HG02588 (cell line): Measurements from ENCODE around the gene ACTL9.

Source experiments
- ATAC-seq: cut with Tn5 transposase; IDR thresholded peaks from one replicate; pipeline ENCODE4 v1.9.1; 2021; ENCODE audit warnings: mild to moderate bottlenecking, moderate library complexity; ENCODE audit not compliant: unreplicated experiment

ACTL9 gene

DNA sequence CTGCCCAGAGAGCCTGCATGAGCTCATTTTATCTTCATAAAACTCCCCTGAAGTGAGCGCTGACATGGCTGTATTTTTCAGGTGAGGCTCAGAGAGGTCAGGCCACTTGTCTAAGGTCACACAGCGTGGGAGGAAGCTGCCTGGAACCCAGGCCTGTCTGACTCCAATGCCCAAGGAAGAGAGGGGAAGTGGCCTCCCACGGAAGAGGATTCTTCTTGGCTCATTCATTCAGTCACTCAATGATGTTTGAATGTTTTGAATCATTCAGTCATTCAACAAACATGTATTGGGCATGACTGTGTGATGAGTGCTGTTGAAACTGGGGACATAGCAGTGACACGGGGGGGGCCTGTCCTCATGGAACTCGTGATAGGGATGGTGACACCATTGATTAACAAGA is 12.0 kb downstream of the ACTL9 start:
- ATAC-seq, result no peak

DNA sequence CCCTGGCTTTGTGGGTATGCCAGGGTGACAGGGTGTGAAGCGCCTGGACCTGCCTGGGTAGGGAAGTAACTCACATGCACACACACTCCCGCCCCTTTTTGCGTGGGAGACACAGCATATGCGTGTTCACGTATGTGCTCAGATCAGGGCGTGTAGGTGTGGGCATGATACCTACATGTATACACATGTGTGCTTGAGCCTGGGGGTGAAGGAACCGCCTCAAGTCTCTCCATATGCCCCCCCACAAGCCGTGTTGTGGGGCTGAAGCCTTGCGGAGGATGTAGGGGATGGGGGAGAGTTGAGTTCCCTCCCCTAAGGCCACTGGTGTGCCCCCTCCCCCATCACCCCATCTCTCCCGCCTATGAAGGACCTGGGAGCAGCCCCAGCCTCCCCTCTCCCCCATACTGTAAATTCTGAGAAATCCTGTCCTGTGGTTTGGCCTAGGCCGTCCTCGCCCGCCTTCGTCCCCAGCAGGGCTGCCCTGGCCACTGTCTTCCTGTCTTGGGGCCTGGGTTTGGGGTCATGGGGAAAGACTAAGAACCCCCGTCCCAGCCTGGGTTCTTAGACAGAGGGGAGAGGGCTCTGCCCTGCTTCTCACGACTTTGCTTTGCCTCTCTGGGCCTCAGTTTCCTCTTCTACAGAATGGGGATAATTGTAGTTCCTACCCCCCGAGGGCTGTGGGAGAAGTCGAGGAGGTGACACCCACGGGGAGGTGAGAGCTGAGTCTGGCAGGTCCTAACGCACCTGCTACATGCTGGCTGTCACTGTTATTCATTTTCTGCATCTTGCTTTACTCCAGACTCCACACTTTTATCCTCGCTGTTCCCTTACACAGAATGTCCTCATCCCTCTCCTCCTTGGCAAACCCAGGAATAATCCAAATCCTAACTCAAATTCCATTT is 14.3 kb downstream of the ACTL9 start:
- ATAC-seq, result no peak

DNA sequence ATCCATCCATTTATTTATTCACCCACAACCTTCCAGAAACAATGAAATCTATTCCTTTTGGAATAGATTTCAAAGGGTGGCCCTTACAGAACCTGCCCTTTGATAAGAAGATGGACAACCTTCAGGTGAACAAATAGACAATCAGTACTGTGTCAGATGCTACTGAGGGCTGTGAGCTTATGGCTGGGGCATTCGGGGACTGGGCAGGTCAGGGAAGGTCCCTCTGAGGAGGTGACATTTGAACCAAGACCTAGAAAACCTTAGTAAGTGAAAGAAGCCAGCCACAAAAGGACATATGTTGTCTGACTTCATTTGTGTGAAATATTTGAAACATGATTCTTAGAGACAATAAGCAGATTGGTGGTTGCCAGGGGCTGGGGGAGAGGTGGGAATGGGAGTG is 15.7 kb downstream of the ACTL9 start:
- no peak for ATAC-seq

DNA sequence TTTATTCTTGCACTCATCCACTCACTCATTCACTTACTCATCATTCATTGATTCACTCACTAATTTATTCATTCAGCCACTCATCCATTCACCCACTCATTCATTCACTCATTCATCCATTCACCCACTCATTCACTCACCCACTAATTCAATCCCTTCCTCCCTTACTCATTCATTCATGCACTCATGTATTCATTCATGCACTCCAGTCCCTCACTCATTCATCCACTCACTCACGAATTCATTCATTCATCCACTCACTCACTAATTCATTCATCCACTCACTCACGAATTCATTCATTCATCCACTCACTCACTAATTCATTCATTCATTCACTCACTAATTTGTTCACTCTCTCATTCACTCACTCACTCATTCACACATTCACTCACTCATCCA is 16.1 kb downstream of the ACTL9 start:
- ATAC-seq, result no peak

DNA sequence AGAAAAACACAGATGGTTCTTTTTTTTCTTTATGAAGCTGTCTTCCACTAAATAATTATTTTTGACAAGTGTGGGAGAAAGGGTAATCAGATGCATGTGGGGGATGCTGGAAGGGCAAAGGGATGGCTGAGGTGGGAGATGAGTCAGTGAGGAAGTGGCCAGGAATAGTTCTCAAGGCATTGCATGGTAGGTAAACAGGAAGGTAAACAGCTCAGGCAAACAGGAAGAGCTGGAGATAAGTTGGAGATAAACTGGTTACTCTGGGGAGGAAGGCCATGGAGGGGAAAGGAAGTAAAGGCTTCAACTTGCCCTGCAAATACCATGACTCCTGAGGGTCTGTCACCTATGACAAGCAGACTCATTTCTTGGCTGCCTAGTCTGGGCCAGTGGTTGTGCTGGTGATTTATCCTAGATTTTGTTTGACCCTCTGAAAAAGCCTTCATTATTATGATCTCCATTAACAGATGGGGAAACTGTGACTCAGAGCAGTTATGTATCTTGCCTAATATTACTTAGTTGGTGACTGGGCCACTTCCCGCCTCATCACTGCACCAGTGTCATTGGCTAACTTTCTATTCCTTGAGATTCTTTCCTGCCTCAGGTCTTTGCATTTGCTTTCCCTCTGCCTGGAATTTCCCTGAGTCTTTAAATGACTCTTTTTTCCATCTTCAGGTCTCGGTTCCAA is 17.1 kb downstream of the ACTL9 start:
- no peak for ATAC-seq

DNA sequence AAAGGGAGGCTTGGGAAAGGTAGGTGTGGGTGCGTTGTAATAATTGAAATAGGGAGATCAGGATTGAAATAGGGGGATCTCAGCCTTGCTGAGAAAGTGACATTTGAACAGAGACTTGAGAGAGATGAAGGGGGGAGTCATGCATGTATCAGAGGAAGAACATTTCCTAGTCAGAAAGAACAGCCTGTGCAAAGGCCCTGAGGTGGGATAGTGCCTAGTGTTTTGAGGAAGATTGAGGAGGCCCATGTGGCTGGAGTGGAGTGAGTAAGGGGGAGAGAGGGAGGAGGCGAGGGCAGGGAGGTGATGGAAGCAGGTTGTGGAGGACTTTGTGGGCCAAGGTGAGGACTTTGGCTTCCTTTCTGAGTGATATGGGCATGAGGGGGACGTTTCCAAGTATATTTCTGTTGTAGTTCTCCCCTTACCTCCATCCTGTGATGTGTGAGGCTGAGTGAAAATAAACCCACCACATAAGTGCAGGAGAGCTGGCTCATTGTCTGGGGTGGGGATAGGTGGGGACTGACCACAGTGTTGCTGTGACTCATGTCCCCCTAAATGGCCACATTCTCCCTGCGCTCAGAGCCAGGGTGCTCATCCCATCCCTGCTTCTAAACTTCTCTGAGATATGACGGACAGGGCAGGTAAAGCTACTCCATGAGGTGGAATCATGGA is 17.8 kb downstream of the ACTL9 start:
- ATAC-seq, result no peak

DNA sequence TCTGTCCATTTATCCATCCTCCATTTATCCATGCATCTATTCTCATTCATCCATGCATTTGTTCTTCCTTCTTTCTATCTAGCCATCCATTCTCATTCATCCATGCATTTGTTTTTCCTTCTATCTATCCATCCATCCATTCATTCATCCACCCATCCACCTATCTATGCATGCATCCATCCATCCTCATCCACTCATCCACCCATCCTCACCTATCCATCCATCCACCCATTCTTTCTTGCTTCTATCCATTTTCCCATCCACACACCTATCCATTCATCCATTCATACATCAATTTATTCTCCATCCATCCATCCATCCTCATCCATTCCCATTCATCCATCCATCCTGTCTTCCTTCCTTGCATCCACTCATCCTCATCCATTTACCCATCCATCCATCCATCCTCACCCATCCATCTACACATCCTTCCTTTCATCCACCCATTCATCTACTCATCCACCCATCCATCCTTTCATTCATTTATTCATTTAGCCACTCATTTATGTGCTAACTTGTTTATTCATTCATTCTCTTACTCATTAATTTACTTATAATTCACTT is 20.3 kb downstream of the ACTL9 start:
- no peak for ATAC-seq

DNA sequence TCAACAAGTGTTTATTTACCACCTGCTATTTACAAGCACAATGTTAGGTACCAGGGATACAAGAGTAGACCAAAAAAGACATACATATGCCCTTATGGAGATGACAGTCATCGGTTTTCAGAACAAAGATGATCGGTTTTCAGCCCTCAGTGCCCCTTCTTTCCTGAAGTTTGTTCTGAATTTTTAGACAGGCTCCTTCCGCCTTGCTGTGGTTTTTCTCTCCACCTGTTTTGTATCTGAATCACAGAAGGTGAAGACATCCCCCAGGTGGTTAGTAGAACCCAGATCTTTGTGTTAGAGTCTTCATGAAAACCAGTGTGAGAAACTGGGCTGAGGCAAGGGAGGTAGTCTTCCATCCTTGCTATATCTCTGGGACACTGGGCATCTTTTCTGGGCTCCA is 23.5 kb downstream of the ACTL9 start:
- ATAC-seq, result no peak

DNA sequence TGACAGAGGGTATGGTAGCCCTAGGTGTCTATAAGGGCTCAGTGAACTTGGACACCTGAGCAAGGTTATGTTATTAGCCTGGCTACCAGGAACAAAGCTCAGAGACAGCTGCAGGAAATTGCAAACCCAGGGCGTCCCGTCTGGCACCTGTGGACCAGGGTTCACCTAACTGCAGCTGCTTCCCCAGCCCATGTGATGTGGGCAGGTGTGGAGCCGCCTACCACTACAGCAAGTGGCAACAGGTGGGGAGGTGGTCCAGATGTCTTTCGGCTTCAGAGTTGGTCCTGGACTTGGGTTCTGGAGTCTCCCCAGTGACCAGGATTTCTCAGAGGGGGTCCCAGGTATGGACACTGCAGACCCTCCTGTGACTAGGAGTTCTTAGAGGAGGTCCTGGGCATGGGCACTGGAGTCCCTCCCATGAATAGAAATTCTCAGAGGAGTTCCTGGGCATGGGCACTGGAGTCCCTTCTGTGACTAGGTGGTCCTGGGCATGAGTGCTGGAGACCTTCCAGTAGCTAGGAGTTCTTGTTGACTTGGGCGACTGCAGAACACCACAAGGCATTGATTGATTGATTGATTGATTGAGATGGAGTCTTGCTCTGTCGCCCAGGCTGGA is 25.2 kb downstream of the ACTL9 start:
- no peak for ATAC-seq

DNA sequence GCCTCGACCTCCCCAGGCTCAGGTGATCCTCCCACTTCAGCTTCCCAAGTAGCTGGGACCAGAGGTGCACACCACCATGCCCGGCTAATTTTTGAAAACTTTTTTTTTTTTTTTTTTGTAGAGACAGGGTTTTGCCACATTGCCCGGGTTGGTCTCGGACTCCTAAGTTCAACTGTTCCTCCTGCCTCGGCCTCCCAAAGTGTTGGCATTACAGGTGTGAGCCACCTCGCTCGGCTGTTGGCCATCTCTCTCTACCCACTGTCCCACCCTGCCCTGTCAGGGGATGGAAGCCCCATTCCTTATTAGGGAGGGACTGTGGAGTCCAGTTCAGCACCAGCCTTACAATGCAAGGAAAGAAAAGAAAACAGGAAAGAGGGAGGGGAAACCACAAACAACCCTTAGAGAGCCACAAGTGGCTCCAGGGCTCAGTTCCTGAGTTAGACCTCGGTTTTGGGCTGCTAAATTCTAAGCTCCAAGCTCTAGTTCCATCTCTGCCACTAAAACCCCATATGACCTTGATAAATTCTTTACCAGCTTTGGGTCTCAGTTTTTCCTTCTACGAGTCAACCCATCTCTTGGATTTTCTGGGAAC is 31.7 kb downstream of the ACTL9 start:
- ATAC-seq, result no peak

DNA sequence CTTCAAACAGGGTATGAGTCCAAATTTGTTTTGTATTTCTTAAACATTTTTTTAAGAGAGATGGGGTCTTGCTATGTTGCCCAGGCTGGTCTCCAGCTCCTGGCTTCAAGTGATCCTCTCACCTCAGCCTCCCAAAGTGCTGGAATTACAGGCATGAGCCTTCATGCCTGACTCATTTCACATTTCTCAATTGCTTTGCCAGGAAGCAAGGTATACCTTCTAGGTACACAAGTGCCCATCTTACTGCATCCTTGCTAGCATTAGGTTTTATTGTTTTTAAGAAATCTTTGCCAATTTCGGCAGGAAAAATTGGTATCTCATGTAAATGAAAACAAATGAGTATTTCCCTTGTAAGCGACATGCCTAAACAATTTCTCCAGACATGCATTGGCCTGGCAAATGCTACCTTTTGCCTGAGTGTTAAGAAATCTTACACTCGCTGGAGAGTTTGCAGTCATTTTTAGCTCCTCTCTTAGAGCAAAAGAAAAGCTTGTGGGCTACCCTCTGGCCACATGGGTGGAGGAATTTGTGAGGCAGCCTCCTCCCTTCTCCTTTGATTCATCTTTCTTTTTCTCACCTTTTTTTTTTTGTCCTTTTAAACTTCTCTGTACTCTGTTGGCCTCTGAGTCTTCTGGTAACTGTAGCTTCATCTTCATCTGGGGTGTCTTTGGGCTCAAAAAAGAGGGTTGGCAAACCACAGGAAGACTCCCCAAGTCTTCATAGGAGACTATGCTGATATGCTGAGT is 33.0 kb downstream of the ACTL9 start:
- ATAC-seq, result no peak

DNA sequence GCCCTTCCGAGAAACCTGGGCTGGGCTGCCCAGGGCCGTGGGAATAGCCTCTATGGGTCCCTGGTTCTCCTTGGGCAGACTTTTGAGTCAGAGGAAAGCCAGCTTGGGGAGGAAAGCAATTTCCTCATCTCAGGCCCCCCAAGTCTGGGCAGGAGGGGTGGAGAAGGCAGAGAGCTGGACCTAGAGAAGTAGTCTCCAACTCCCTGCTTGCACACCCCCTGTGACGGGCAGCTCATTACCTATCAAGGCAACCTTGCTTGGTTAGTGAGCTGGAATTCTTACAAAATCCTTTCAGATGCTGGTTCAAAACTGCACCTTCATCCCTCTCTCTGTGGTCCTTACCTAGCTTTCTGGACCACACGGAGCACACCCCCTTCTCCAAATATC is 33.9 kb downstream of the ACTL9 start:
- ATAC-seq, result no peak

DNA sequence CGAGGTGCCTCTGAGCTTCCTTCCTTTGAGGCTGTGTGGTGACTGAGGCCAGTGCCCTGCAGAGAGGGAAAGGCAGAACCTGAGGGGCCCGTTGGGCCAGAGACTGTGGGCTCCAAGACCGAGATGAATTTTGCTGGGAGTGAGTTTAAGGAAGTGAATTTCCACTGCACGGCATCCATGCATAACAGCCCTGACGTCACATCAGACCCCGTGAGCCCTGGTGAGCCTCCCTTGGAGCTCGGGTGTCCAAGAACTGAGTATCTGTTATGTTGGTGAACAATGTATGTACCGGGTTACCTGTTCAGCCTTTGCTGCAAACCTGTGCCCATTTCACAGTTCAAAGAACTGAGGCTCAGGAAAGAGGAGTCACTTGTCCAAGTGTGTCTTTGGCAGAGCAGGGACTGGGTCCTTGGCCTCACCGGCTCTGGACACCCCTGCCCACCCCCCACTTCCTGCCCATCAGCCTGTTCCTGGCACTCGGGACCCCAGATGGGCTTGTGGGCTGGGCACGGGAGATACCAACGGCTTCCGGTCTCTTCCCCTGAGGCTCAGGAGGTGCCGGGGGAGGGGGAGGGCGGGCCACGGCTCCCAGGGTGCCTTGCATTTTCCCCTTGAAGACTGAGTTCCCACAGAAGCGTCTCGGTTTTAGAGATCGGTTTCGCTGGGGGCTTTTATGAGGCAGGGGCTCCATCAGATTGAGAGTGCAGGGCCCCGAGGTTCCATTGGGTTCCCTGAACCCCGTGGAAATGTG is 34.5 kb downstream of the ACTL9 start:
- ATAC-seq, result no peak

DNA sequence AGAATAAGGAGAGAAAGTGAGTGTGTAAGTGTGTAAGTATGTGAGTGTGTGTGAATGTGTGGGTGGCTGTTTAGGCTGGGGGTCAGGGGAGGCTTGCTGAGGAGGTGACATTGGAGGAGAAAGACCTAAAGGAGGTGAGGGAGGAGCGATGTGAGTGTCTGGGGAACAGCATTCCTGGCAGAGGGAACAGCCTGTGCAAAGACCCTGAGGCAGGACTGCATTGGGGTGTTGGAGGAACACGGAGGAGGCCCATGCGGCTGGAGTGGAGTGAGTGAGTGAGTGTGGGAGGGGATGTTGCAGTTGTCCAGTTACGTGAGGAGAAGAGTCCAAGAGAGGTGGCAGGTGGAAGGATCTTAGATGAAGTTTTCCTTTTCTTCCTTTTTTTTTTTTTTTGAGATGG is 36.3 kb downstream of the ACTL9 start:
- ATAC-seq, result no peak

DNA sequence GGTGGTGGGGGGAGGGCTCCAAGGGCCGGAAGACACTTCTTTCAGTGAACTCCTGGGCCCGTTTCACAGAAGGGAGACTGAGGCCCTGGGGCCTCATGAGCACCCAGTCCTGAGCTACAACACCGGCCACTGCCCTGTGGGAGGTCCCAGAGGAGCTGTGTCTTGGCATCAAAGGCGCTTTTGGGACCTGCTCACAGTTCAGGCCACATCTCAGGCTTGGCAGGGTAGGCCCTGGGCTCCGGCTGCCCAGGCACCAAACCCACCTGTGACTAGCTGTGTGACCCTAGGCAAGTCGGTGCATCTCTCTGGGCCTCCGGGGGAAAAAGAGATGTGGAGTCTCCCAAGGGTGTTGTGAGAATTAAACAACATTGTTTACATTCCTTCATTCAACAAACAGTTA is 38.7 kb downstream of the ACTL9 start:
- ATAC-seq, result no peak

DNA sequence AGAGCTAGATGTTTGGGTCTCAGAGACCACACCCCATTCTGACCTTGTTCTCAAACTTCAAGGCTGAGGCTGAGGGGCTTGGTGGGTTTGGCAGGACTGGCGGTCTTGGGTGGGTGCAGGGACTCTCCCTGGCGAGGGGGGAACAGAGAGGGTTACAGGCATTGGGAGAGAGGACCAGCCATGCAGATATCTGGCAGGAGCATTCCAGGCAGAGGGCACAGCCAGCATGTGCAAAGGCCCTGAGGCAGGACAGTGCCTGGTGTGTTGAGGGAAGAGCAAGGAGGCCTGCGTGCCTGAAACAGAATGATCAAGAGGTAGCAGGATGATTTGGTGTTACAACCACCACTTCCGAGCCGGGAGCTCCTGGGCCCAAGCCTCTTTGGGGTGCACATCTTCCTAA is 40.7 kb downstream of the ACTL9 start:
- ATAC-seq, result no peak

DNA sequence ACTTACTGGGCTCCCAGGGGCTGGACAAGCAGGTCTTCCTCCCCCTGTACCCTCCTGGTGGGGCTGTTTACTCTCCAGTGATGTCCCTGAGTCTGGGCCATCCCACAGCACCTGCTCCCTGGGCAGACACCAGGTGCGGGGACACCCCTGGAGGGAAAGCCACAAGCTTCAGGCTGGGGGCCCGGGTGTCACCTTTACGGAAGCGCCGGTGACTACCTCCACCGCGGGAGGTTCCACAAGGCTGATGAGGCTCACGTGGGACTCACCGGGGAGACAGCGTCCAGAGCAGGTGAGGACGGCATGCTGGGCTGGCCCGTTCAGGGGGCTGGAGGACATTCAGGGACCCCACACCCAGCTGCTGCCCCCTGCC is 43.3 kb downstream of the ACTL9 start:
- no peak for ATAC-seq

DNA sequence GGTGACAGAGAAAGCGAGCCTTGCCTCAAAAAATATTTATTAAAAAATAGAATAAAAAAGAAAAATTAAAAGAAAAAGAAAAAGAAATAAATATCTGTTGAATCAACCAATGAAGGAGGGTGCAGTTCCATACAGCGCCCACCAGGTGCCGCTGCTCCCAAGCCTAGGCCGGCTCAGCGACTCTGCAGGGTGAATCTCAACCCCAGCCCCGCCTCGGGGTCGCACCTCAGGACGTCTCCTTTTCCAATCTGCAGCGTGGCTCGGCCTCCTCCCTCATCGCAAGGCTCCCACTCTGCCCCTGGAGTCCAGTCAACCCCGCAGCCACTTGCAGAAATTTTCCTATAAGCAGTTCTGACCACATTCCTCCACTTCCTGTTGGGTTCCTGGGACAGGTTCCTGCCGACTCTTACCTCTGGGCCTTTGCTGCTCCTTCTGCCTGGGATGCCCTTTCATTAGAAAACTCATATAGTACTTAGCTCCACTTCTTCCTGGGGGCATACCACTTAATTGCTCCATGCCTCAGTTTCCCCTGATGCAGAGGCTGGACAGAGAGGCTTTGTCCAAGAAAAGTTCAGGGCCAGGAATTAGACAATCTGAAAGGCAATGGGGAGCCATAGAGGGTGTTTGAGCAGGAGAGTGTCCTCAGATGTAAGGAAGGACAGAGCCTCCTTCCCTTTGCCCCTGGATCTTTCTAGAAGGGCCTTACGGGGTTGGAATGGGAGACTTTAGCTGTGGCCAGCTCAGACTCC is 43.8 kb downstream of the ACTL9 start:
- no peak for ATAC-seq

DNA sequence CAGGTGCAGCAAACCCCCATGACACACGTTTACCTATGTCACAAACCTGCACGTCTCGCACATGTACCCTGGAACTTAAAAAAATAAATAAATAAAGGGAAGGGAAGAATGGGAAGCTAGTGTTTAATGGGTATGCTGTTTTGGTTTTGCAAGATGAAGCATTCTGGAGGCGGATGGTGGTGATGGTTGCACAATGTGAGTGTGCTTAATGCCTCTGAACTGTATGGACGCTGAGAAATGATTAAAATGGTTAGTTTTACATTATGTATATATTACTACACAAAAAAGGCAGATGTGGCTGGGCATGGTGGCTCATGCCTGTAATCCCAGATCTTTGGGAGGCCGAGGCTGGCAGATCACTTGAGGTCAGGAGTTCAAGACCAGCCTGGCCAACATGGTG is 50.4 kb downstream of the ACTL9 start:
- ATAC-seq, result no peak
